NCI-H2171 treated with DMSO at 0.1 percent for 48 hours (cell line): Measurements from ENCODE around the gene PAK3.
A peak's percentile ranks its signal among the peaks of the same experiment; 100 is the strongest.

Experiments
- DNase-seq: peaks from one replicate; lab custom pipeline; 2025; lab: John Stamatoyannopoulos, UW

The PAK3 gene

GRCh38 chrX:111133389-111133788 is 37.4 kb downstream of the PAK3 start:
- no peak for DNase-seq

- no peak for DNase-seq
Measured at GRCh38 chrX:111145878-111146277, 49.9 kb downstream of the PAK3 start.

- no peak for DNase-seq
Measured at GRCh38 chrX:111151764-111152163, 55.8 kb downstream of the PAK3 start.

- no peak for DNase-seq
Measured at GRCh38 chrX:111159232-111159631, 63.2 kb downstream of the PAK3 start.

GRCh38 chrX:111164728-111165127 is 68.7 kb downstream of the PAK3 start:
- DNase-seq = no peak

- DNase-seq = no peak
Measured at GRCh38 chrX:111165902-111166301, 69.9 kb downstream of the PAK3 start.

- DNase-seq = no peak
Measured at GRCh38 chrX:111167334-111167733, 71.3 kb downstream of the PAK3 start.

GRCh38 chrX:111168314-111168713 is 72.3 kb downstream of the PAK3 start:
- DNase-seq = peak; percentile 44

GRCh38 chrX:111169141-111169540 is 73.2 kb downstream of the PAK3 start:
- DNase-seq = no peak

- no peak for DNase-seq
Measured at GRCh38 chrX:111170017-111170416, 74.0 kb downstream of the PAK3 start.

GRCh38 chrX:111180750-111181240 is 84.8 kb downstream of the PAK3 start:
- DNase-seq = no peak

GRCh38 chrX:111181951-111182350 is 86.0 kb downstream of the PAK3 start:
- peak; percentile 59 for DNase-seq

- no peak for DNase-seq
Measured at GRCh38 chrX:111182997-111183396, 87.0 kb downstream of the PAK3 start.

GRCh38 chrX:111191598-111191997 is 95.6 kb downstream of the PAK3 start:
- DNase-seq = no peak

- no peak for DNase-seq
Measured at GRCh38 chrX:111199505-111199904, 103.5 kb downstream of the PAK3 start.

- no peak for DNase-seq
Measured at GRCh38 chrX:111200327-111200726, 104.3 kb downstream of the PAK3 start.

GRCh38 chrX:111207851-111208250 is 111.9 kb downstream of the PAK3 start:
- DNase-seq = no peak

- no peak for DNase-seq
Measured at GRCh38 chrX:111216293-111216801, 120.4 kb downstream of the PAK3 start.

- DNase-seq = peak; percentile 36
Measured at GRCh38 chrX:111244235-111244750, 148.3 kb downstream of the PAK3 start.

GRCh38 chrX:111254896-111255693 is 159.1 kb downstream of the PAK3 start:
- no peak for DNase-seq

GRCh38 chrX:111257733-111258132 is 161.7 kb downstream of the PAK3 start:
- peak; percentile 15 for DNase-seq

- no peak for DNase-seq
Measured at GRCh38 chrX:111259559-111259958, 163.6 kb downstream of the PAK3 start.

- no peak for DNase-seq
Measured at GRCh38 chrX:111260451-111260850, 164.5 kb downstream of the PAK3 start.
